ENCODE results near the gene HIVEP3. TPM values are rescaled to one million over a fixed set of nuclear protein-coding genes. Genes with fewer than 3 reads are reported as not detected.
"Not testable (repeated sequence)": the region's sequence is repeated elsewhere in the genome, so short reads cannot be mapped to it uniquely, and the experiment has no call there.

The HIVEP3 gene
- 1 to 10 TPM; 1.9 to 3.8 (median 2.7) TPM for polyA plus RNA-seq (ENCODE audit: insufficient read length in 10 of 10)
- long read RNA-seq, donor 1: 0 reads
- long read RNA-seq, donor 2: 0 reads
- long read RNA-seq, donor 3: 0 reads
- long read RNA-seq, donor 4: 0 reads
- long read RNA-seq, donor 5: 0 reads
- long read RNA-seq, donor 6: 0 reads
- long read RNA-seq, donor 7: 0 reads
- long read RNA-seq, donor 8: 0 reads
- long read RNA-seq, donor 9: 0 reads

DNA sequence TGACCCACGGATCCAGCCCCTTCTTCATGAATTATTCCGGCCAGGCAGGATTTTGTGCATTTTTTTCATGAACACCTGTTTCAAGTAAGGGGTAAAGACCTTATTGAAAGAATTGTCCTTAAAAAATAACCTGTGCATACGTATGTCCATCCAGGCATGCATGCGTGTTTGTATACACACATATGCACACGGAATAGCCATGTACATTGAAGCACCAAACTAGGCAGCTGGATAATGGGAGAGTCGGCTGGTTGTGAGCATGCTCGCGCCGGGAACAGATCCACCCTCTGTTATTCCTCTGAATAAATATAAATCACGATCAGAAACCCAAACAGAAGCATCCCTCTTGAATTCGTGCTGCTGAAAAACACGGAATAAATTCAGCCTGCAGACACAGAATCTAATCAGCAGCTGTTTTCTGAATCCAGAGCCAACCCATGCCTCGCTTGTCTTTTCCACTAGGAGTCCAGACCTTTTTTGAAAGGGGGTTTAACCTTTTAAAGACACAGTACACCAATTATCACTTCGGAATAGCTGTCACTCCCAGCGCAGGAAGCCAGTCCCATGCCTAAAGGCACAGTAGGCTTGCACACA is at the start of gene HIVEP3:
Gene HIVEP3 (minus strand): TSS at position 473 of the 594 bp plus-strand sequence.
- DNase-seq: peak in 1 of 3 donors; percentile 68

DNA sequence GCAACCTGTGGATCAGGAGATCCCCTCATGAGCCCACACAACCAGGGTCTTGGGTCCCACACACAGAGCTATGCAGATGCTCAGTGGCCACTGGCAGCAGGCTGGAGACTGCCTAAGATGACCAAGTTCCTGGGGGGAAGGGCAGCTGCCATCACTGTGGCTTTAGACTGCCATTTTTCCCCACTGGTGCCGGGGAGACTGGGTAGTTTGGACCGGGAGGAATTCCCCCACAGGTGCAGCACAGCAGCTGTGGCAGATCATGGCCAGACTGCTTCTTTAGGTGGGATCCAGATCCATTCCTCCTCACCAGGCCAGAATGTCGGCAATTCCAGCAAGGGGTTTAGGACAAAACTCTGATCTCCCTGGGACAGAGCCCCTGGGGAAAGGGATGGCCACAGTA is 45.7 kb upstream of the HIVEP3 start:
- DNase-seq: no peak

DNA sequence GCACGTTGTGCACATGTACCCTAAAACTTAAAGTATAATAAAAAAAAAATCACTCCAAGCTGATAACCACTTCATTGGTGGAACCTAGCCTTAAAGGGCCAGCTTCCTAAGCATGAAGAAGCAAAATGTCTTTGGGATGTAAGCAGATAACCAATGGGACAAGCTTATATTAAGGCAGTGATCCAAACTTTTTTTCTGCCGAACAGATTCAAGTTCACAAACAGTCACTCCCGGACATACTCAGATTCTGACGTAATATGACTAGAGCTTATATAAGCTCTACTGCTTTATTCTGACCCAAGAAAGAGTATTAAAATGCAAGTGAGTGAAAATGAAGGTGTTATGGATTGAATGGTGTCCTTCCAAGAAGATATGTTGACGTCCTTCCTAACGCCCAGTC is 44.9 kb upstream of the HIVEP3 start:
- DNase-seq: no peak

DNA sequence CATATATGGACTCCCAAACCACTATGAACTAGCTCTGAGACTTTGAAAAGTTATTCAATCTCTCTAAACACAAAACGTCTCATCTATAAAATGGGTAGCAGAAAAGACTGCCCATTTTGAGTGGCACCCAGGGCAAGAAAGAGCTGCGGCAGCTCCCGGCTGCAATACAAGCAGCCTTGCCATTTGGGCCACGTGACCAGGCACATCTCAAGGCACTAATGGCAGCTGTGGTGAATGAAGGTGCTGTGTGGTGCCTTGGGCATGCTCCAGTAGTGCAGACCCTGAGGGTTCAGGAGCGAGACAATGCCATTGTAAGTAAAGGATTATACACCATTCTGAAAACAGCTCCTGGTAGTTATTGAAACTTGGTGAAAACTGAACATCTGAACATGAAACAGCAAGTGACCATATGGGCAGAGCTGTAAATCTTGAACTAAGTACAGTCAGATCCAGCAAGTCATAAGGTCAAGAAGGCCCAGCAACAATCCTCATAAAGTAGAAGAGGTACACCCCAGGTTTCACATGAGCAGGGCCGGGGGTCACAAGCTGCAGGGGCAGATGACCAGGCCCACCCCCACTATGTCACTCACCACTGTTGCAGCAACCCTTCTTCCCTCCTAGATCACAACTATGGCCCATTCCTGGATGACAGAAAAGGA is 39.4 kb upstream of the HIVEP3 start:
- DNase-seq: no peak

DNA sequence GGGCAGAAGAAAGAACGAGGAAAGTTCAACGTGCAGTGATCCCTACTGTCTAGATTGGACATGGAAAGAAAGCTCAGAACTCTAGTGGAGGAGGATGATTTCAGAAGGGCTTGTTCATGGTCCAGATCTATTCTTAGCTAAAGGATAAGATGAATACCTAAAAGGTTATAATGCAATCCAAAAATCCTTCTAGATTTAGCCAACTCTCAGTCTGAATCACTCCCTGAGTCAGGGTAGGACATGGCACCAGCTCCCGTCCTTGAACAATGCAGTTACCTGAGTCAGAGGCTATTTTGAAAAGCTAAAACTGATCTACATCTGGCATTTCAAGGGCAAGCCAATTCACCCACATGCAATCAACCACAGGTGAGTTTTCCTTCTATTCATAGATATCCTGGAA is 38.8 kb upstream of the HIVEP3 start:
- DNase-seq: peak in 1 of 3 donors; percentile 36

DNA sequence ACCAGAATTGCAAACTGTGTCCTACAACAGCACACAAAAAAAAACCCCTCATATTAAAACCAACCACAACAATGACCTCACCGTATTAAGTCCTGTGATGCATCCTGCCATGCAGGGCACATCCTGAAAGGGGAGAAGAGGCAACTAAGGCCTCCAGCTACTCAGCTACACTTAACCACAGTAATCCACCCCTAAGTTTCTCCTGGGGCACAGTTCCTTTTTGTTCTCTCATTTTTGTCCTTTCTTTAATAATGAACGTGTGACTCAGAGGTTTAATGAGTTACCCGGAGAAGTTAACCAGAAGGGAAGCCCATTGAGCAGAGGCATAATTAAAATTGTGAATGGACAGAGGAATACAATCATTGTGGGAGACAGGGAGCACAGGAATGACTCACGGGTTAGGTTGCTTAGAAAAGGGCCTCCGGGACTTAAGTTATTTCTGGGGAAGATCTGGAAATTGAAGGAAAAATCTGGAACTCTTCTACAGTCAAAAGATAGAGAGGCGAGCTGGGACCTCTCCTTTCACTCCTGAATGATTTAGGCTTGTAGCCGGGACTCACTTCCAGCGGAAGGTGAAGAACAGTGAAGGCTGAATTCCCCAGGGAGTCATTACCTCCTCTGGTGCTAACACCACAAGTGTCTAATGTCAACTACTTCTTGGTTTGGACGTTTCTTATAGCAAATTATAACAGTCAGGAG is 36.9 kb upstream of the HIVEP3 start:
- DNase-seq: peak in 2 of 3 donors; percentile 4 to 83

DNA sequence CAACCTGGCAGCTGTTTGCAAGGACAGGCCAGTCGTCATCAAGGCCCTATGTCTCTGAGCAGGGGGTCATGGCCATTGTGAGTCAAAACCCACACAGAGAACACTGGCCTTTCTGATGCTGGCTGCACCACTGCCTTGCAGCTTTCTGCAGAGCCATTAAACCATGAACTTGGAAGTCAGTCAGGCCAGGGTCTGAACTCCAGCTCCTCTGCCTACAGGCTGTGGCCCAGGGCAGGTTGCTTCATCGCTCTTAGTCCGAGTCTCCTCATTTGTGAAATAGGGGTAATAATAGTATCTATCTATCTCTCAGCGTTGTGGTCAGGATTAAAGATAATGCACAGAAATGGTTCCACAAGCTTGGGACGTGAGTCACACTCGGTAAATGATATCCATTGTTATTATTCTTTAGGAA is 35.8 kb upstream of the HIVEP3 start:
- DNase-seq: peak in 1 of 3 donors; percentile 70

DNA sequence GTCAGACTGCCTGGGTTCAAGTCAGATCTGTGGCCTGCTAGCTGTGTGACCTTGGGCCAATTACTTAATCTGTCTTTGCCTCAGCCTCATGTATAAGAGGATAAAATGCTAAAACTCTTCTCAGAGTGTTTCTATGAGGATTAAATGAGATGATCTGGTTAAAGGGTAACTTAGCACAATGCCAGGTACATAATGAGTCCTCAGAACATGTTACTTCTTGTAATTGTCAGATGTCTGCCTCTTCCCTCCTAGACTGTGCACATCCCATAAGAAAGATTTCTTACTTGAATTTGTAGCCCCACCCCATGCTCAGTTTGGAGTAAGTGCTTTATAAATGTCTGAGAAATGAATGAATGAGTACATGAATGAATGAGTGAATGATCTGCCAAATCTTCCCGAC is 34.6 kb upstream of the HIVEP3 start:
- DNase-seq: no peak

DNA sequence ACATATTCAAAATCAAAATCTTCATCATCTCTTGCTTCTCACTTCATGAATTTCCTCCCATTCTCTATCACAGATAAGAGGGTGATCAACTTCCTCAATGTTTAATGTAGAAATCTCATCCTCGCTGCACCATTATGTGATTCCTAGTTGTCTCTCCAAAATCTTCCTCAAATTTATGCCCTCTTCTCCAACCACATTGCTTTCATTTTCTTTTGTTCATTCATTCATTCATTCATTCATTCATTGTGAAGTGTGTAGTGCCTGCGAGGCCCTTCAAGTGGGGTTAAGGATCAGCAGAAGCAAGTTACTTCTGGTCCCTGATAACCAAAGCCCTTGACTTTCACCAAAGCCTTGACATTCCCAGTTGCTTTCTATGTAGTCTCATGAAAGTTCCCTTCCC is 33.5 kb upstream of the HIVEP3 start:
- DNase-seq: no peak

DNA sequence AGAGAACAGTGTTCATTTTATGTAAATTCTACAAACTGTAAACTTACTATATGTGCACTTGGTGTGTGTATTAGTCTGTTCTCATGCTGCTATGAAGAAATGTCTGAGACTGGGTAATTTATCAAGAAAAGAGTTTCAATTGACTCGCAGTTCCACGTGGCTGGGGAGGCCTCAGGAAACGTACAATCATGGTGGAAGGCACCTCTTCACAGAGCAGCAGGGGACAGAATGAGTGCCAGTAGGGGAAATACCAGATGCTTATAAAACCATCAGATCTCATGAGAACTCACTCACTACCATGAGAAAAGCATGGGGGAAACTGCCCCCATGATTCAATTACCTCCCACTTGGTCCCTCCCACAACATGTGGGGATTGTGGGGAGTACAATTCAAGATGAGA is 32.8 kb upstream of the HIVEP3 start:
- not testable (repeated sequence) for DNase-seq

DNA sequence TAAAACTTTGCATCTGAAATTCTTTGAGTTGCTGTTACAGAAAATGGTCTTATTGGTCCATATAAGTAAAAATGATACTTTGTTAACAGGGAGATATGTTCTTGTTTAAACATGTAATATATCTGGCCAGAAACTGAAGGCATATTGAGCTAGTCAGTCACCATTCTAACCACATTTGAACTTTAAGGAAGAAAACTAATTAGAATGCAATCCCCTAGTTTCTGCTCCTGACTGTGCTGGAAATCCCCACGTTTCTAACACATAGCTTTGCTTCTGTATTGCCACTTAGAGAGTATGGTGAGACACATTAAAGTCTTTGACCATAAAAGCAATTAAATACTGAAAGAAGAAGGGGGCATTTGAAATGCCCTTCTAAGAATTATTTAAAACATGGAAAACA is 32.1 kb upstream of the HIVEP3 start:
- no peak for DNase-seq

DNA sequence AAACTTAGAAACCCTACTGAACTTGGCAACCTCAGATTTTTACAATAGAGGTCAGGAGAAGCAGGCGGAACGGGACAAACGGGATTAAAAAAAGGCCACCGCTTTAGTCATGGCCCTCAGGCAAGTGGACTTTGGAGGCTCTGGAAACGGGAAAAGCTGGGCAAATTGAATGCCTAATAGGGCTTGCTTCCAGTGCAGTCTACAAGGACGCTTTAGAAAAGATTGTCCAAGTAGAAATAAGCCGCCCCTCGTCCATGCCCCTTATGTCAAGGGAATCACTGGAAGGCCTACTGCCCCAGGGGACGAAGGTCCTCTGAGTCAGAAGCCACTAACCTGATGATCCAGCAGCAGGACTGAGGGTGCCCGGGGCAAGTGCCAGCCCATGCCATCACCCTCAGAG is 27.2 kb upstream of the HIVEP3 start:
- not testable (repeated sequence) for DNase-seq

DNA sequence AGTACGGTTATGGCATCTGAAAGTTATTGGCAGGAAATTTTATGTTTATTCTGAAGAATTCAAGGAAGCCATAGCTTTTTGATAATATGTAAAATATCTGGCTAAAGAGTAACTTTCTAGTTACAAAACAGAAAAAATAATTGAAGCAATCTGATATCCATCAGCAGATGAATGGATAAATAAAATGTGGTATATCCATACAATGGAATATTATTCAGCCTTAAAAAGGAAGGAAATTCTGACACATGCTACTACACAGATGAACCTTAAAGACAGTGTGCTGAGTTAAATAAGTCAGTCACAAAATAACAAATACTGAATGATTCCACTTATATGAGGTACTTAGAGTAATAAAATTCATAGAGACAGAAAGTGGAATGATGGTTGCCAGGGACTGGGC is 25.0 kb upstream of the HIVEP3 start:
- DNase-seq: no peak

DNA sequence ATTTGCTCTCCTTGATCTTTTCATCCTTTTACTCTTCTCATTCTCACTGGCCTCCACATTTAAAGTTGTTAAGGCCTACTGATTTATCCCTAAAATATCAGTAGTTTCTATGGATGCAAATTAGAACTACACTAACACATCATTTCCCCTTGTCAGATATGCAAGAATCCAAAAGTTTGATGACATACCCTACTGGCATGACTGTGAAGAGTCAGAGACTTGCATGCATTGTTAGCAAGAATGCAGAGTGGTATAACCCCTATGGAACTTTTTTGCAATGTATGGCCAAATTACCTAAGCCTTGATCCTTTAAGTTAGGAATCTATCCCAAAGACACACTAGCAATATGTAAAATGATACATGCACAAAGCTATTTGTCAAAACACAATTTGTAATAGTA is 23.6 kb upstream of the HIVEP3 start:
- no peak for DNase-seq

DNA sequence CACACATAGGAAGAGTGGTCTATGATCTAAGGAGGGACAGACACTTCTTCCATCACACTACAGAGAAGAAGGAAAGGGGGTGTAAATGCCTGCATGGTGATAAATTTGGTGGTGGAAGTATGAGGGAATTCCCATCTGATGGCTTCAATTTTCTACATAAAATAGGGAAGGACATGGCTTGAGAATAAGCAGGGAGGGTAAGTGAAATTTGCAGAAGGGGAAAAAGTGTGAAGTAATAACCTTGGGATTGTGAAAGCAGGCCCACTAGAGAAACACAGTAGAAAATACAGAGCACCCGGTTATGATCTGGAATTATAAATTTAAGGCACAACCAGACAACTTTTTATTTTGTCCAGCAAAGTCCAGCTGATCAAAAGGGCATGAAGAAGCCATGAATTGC is 22.7 kb upstream of the HIVEP3 start:
- no peak for DNase-seq

DNA sequence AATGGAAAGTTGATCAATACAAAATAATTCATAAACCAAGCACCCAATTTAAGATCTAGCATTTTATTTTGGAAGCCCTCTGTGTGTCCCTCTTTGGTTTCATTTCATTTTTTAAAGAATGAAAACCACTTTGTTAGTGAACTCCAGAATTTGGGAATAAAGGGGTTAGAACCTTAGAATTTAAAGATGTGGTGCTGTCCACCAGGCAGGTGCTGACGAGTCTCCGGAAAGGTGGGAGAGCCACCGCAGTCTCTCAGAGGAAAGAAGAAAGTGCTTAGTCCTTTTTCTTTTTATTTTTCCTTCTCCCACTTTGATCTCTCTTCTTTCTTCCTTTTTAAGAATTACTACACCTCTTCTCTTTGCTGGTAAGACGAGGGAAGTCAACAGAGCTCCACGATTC is 20.5 kb upstream of the HIVEP3 start:
- DNase-seq: peak in 1 of 3 donors; percentile 9

DNA sequence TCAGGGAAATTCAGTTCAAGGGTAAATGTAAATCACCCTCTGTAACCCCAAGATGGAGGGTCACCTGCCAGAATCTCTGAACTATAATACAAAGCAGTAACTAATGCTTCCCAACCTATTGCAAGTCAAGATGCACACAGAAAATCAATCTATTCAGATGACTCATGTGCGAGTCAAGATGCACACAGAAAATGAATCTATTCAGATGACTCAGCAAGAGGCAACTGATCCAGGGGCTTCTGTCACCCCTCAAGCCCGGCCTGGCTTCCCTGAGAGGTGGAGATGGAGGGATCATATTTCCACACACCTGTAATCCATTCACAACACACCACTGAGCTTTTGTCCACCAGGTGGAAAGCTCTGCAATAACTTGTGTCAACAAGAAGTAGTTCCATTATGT is 17.4 kb upstream of the HIVEP3 start:
- no peak for DNase-seq

DNA sequence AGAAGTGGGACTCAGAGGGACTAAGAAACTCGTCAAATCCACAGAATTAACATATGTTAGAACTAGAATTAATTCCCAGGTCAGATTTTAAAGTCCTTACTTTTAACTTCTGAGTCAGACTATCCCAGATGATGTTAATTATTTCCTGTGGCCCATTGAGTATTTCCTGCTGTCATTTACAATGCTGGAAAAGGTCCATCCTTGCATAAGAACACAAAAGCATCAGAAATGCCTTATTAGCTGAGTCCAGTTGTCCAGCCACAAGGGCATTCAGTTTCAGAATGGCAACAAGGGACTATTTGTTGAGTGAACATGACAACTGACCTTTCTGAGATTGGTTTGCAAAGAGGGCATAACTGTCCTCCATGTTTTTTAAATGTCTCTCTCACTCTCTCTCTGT is 16.5 kb upstream of the HIVEP3 start:
- DNase-seq: no peak

DNA sequence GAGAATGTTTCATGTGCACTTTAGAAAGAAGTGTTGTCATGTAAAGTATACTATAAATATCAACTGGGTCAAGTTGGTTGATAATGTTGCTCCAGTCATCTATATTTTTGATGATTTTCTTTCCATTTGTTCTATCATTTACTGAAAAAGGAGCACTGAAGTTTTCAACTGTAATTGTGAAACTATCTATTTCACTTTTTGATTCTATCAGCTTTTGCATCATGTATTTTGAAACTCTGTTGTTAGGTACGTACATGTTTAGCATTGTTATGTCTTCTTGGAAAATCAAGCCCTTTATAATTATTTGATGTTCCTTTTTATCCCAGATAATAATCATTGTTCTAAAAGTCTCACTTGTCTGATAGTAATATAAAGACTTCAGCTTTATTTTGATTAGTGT is 14.4 kb upstream of the HIVEP3 start:
- DNase-seq: no peak

DNA sequence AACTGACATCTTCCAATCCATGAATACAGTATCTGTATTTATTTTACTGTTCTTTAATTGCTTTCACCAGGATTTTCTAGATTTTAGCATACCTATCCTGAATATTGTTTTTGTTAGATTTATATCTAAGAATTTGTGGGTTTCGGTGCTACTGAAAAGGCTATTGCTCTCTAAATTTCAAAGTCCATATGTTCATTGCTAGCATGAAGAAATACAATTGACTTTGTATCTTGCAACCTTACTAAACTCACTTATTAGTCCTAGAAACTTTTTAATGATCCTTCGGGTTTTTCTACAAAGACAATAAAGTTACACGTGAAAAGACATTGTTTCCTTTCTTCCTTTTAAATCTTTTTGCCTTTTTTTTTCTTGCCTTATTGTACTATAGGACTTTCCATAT is 12.9 kb upstream of the HIVEP3 start:
- no peak for DNase-seq

DNA sequence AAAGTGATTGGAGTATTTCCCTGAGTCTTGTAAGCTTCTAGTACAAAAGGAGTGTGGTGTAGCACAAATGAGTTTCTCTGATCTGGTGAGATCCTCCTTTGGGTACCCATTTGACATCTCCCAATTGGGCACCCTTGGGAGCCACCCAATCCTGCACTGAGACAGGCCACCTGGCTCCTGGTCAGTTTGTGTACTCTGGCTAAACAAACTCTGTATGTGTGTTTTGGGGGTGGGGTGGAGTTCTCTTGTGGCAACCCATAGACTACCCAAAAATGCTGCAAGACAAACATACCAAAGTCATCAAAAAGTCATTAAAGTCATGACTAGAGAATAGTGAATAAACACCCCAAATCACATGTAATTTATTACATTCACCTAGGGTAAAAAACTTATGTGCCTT is 8.4 kb upstream of the HIVEP3 start:
- no peak for DNase-seq

DNA sequence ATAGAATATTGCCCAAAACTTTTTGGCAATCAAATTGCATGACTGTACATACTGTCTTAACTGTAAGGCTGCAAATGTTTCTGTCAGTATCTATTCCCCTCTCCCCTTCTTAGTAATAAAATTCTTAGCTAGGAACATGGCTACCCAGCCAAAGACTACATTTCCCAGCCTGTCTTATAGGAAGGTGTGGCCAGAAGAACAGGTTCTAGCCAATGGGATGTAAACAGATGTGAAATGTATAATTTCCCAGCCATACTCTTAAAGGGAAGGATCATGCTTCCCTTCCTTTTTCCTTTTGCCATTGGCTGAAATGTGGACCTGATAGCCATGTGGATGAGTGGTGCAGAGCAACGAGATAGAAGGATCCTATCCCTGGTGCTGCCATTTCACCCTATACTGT is 7.0 kb upstream of the HIVEP3 start:
- DNase-seq: no peak

DNA sequence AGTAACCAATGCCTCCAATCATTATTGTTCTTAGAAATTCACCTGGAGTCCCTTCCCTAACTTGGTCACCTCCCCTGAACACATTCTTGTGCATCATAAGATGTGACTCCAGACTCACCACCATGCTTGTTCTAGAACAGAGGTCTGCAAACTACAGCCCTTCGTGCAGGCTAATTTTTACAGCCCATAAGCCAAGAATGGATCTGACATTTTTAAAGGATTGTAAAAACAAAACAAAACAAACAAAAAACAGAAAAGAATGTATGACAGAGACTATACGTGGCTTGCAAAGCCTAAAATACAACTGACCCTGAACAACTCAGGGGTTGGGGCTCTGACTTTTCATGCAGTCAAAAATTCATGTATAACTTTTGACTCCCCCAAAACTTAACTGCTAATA is 6.2 kb upstream of the HIVEP3 start:
- no peak for DNase-seq

Data from muscle of back (tissue), 13 donors.